Femur (tissue), 1 donor: ENCODE measurements around the gene GRM5.
"Not testable (repeated sequence)": the region's sequence is repeated elsewhere in the genome, so short reads cannot be mapped to it uniquely, and the experiment has no call there.

ENCODE experiments used
- DNase-seq: peaks from one replicate; pipeline ENCODE4 v3.0.0-alpha.2; 2017

The GRM5 gene

GRCh38 chr11:88972210-88972609, 93.6 kb downstream of the GRM5 start:
- DNase-seq: no peak

DNA sequence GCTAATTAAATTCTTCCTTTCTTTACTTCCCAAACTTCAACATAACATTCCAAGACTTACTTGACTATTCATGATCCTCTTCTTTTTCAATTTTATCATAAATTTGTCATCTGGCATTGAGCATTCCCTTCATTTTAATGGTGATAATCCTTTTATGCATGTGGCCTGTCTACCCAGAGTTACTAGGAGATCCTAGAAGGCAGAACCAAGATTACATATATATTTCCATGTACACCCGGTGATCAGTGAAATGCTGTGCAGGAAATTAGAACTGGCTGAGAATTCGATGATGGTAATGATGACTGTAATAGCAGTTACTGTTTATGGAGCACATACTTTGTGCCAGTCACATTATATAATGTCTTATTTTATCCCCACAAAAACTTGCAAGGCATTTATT, 104.2 kb downstream of the GRM5 start:
- not testable (repeated sequence) for DNase-seq

GRCh38 chr11:88959857-88960256, 105.9 kb downstream of the GRM5 start:
- DNase-seq: not testable (repeated sequence)

- no peak for DNase-seq
Measured at GRCh38 chr11:88950975-88951374, 114.8 kb downstream of the GRM5 start.

DNA sequence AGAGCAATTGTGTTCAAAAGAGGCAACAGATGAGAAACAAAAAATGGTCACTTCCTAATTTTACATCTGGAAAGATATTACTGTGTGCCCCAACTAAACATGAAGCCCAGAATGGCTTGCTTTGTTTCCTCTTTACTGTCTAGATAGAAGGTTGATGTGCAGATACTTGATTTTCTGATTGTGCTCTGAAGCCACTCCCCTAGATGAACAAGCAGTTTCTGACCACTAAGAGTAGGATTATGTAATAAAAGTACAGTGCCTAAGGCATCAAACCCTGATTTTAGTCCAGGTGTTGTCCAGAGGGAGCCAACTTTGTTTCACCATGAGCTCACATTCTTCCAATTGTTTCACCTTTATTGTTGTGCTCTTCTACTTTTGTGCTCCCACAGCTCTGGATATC, 116.9 kb downstream of the GRM5 start:
- not testable (repeated sequence) for DNase-seq

DNA sequence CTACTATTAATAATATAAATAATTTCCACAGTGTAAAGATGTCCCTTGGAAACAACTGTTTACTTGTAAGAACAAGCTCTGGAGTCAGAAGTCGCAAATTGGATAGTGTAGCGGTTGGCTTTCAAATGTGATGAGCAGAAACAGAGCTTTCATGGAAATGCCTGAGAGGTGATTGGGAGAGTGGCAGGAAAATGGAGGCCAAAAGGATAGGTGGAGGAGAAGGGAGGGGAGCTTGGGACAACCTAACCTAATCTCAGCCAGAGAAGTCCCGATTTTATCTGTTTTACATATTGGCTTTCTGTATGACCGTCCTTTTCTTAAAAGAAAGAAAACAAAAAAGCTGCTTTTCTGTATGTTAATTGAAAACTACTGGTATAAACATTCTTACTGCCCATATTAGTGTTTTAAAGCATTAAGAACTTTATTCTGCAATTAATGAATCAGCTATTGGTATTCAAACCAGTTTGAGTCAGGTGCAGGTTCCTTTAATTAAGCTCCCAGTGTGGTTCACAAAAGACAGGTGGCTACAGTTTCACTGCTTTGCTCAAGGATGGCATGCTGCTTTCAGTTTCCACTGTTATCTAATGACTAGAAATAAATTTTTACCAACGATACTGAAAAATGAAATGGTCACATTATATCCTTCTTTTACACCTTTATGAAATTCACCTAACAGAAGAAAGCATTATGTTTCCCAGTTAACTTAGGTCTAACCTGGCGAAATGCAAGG, 117.8 kb downstream of the GRM5 start:
- DNase-seq: not testable (repeated sequence)

GRCh38 chr11:88929665-88930064, 136.1 kb downstream of the GRM5 start:
- DNase-seq: not testable (repeated sequence)

GRCh38 chr11:88917065-88917464, 148.7 kb downstream of the GRM5 start:
- DNase-seq: not testable (repeated sequence)

- no peak for DNase-seq
Measured at GRCh38 chr11:88909500-88909899, 156.3 kb downstream of the GRM5 start.

DNA sequence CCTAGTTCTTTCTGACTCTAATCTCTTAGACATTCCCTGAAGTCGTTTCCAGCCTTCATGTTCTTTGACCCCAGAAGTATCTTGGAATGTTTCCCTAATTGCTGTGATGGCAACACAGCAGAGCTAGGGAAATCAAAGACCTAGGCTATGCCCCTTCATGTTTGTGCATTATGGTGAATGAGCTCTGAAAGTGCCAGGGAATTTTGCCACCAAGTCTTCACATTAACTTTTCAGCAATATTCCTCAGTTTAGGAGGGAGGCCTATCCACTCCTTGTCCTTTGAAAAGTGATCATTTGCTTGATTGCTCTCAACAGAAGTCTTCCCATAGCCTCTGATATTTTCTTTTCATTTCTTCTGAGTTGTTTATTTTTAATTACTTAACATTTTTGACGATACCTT, 164.3 kb downstream of the GRM5 start:
- not testable (repeated sequence) for DNase-seq

DNA sequence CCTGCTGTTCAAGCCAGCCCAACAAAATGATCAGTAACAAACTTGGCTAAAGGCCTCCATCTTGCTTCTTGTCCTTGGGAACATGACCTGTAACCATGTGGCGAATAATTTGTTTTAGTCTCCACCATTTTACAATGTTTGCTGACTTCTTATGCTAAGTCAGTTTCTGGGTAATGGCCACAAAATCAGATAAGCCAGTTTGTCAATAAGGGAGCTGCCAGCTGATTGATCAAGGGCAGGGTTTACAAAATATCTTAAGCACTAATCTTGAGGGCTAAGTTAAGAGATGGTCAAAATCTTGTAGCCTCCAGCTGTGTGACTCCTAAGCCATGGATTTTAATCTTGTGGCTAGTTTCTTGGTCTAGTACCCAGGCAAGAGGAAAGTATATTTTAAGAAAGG, 176.9 kb downstream of the GRM5 start:
- not testable (repeated sequence) for DNase-seq

- DNase-seq: no peak
Measured at GRCh38 chr11:88886796-88887195, 179.0 kb downstream of the GRM5 start.

- DNase-seq: not testable (repeated sequence)
Measured at GRCh38 chr11:88882800-88883199, 183.0 kb downstream of the GRM5 start.

DNA sequence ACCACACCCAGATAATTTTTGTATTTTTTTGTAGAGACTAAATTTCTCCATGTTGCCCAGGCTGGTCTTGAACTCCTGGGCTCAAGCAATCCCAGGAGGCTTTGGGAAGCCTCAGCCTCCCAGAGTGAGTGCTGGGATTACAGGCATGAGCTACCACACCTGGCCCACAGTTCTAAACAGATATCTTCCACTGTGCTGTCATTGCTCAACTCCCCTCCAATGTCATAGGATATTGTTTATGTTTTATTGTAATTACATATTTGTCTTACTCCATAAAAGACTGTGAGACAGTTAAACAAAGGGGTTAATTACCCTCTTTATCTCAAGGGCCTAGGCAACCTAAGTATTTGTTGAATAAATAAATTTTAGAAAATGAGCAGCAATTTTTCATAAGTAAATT, 204.2 kb downstream of the GRM5 start:
- DNase-seq: no peak

DNA sequence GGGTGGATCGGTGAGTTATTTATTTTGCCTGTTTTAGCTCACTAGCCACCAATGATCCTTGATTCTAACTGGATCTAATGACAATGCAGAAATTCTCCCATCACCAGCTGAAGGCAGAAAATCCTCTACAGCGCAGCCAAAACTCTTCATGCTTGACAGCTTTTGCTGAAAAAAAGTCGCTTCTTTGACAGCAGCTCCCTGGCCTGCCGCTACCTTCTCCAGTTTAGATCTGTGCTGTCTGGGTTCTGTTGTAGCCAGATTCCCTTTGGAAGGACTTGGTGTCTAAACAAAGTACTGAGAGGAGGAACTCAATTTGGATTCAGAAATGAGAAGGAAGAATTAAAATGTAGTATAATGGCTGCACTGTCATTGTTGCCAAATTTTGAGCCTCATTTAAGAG, 205.4 kb downstream of the GRM5 start:
- not testable (repeated sequence) for DNase-seq

GRCh38 chr11:88853963-88854362, 211.8 kb downstream of the GRM5 start:
- not testable (repeated sequence) for DNase-seq

DNA sequence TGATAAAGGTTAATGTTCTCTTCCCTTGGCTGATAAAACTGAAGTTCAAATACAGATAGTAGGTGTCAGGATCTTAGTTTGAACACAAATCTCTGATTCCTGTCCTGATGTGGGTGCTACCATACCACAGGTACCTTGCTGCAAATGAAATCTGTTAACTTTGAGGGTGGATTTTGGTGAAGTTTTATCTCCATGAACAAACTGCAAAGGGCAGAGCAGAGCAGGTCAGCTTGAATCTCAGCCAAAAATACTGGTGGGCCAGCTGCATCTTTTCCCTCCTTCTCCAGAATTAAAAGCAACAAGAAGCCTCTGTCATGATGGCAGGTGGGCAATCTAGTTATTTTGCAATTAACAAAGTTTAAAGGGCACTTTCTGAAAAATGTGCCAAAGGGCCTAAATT, 214.2 kb downstream of the GRM5 start:
- DNase-seq: not testable (repeated sequence)

- not testable (repeated sequence) for DNase-seq
Measured at GRCh38 chr11:88849773-88850172, 216.0 kb downstream of the GRM5 start.

DNA sequence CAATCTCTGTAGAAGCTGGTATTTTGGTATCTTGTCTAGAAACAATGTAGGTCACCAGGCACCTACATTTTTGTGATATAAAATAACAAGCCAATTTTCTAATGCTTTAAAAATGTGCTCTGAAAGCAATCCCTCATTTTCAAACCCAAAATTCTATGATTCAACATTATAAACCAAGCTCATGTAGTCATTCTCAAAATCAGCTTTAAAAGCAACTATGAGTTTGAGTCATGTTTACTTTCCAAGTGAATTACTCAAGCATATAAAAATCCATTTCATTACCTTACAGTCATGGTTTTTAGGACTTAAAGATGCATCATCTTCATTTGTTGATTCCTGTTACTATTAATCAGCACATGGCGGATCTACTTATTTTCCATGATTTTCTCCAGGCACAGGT, 216.4 kb downstream of the GRM5 start:
- no peak for DNase-seq

DNA sequence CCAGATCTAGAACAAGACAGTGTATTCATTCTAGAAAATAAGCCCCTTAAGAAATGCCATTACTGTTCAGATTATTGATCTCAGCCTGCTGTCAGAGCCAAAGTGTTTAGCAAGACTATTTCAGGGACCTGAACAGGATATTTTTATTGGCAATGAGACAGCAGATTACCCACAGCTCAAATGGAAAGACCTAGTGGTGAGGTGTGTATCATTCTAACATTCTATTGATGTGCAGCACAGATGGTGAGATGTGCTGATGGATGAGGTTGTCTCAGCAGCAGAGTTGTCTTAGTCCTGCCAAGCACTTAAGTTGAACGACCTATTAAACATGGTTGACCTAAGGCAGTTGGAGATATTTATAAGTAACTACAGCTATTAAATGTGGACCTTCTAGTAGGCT, 219.5 kb downstream of the GRM5 start:
- DNase-seq: not testable (repeated sequence)

GRCh38 chr11:88844941-88845340, 220.8 kb downstream of the GRM5 start:
- DNase-seq: not testable (repeated sequence)

DNA sequence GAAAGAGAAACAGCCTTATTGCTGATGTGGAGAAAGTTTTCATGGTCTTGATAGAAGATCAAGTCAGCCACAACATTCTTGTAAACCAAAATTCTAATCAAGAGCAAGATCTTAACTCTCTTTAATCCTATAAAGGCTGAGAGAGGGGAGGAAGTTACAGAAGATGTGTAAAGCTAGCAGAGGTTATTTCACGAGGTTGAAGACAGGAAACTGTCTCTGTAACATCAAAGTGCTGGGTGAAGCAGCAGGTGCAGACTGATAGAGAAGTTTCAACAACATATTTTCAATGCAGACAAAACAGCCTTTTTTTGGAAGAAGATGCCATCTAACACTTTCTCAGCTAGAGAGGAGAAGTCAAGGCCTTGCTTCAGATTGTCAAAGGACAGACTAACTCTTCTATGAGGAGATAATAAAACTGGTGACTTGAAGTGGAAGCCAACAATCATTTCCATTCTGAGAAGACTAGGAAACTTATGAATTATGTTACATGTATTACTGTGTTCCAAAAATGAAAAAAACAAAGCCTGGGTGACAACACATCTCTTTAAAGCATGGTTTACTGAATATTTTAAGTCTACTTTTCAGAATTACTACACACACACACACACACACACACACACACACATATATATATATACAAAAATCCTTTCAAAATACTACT, 221.9 kb downstream of the GRM5 start:
- DNase-seq: not testable (repeated sequence)

DNA sequence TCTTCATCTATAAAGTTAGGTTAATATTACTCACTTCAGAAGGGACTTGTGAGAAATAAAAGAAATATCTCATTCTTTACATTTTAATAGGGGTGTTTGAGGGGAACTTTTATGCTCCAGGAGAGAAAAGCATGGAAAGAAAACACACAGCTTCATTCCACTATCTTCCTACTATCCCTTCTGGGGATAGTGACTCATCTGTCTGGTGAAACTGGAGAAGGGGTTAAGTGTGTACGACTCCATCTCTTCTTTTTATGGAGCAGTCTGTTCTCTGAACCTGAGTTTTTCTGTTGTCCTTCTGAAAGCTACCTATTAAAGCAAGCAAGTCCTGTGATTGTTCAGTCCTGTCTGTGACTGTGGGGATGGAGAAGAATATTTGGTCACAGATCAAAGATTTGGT, 227.6 kb downstream of the GRM5 start:
- DNase-seq: not testable (repeated sequence)

GRCh38 chr11:88835709-88836108, 230.1 kb downstream of the GRM5 start:
- not testable (repeated sequence) for DNase-seq
